Neuron (in vitro differentiated cells): ENCODE results near the gene UBE2J2.

Experiments used
- H2AFZ ChIP-seq: one replicate; pipeline ENCODE4 v1.6.1; 2013; ENCODE audit warnings: low read depth, mild to moderate bottlenecking, inconsistent platforms, low read length, moderate library complexity
- H3K27me3 ChIP-seq: one replicate; pipeline ENCODE4 v1.6.1; 2013; ENCODE audit warnings: low read length; ENCODE audit not compliant: insufficient read depth
- H3K36me3 ChIP-seq: one replicate; pipeline ENCODE4 v1.6.1; 2013; ENCODE audit warnings: low read length; ENCODE audit not compliant: insufficient read depth
- H3K4me1 ChIP-seq: one replicate; pipeline ENCODE4 v1.6.1; 2013; ENCODE audit warnings: low read length; ENCODE audit not compliant: insufficient read depth
- H3K4me3 ChIP-seq: 2 replicates; pipeline ENCODE4 v1.5.1; 2013; ENCODE audit warnings: mild to moderate bottlenecking, low read length, moderate library complexity
- H3K9me3 ChIP-seq: one replicate; pipeline ENCODE4 v1.6.1; 2013; ENCODE audit warnings: low read length

The UBE2J2 gene

DNA sequence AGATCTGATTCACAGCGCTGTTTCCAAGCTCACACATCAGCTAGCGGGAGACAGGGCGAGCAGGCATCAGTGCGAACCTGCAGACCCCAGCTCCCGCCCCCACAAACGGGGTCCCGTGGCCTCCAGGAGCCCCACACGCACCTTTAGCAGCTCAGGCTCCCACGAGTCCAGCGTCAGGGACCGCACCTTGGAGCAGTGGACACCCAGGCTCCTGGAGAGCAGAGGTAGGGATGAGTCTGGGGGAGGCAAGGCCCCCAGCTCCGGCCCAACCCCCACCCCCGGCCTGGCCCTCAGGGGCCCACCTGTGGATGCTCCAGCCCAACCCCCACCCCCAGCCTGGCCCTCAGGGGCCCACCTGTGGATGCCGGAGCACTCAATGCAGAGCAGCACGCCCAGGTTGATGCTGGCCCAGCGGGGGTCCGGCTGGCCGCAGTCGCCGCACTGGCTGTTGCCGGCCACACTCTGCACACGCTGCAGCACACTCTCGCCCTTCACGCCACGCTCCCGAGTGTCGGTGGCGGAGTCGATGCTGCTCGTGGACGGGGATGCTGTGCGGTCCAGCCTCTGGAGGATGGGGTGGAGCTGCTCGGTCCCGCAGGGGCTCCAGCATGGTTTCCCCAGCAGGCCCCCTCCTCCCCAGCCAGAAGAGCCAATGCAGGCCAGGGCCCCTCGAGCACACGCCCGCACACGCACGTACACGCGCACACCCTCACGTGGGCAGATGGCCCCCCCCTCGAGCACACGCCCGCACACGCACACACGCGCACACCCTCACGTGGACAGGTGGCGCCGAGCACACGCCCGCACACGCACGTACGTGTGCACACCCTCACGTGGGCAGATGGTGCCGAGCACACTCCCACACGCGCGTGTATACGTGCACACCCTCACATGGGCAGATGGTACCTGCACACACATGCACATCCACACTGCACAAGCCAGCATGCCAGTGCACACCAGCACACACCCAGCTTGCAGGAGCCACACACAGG is 22.7 kb upstream of the UBE2J2 start:
- Histone ChIP-seq H3K9me3 (no peaks in the 10 kb centered on the region), H2AFZ (no peak overlapping the region), H3K4me1 (peaks cover 3% of the 10 kb centered on the region), H3K4me3 (no peak overlapping the region), H3K36me3 (peaks cover 37% of the 10 kb centered on the region), H3K27me3 (no peaks in the 10 kb centered on the region)

DNA sequence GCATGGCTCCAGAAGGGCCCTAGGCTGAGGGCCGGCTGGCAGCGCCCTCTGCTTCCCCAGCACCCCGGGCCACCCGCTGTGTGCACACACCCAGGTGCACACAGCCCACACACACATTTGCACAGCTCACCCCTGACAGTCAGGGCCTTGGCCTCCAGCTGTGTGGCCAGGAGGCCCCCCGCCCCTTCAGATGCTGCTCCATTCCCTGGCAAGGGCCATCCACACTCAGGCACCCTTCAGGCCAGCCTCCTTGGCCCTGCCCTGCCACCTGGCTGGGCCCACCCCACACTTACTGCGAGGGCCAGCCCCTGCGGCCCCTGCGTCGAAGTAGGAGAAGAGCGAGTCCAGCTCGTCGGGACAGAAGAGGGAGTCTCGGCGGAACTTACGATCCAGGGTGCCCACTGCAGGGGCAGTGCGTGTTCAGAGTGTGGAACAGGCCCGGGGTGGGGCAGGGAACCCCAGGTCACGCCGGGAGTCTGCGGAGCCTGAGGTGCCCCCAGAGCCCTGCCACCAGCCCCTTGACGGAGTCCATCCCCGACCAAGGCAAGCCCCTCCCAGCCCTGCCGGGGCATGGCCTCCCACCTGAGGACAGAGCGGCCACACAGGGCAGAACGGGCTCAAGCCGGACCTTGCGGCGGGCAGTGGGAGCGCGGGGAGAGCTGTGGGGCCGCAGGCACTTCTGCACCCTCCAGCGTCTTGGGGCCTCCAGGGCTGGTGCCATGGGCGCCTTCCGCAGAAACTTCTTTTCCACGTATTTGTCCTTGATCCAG is 21.7 kb upstream of the UBE2J2 start:
- H3K27me3 ChIP-seq = no peaks in the 10 kb centered on the region
- H3K4me3 ChIP-seq = no peak overlapping the region
- H3K4me1 ChIP-seq = peaks cover 3% of the 10 kb centered on the region
- peaks cover 37% of the 10 kb centered on the region for H3K36me3 ChIP-seq
- H2AFZ ChIP-seq = no peak overlapping the region
- no peaks in the 10 kb centered on the region for H3K9me3 ChIP-seq

DNA sequence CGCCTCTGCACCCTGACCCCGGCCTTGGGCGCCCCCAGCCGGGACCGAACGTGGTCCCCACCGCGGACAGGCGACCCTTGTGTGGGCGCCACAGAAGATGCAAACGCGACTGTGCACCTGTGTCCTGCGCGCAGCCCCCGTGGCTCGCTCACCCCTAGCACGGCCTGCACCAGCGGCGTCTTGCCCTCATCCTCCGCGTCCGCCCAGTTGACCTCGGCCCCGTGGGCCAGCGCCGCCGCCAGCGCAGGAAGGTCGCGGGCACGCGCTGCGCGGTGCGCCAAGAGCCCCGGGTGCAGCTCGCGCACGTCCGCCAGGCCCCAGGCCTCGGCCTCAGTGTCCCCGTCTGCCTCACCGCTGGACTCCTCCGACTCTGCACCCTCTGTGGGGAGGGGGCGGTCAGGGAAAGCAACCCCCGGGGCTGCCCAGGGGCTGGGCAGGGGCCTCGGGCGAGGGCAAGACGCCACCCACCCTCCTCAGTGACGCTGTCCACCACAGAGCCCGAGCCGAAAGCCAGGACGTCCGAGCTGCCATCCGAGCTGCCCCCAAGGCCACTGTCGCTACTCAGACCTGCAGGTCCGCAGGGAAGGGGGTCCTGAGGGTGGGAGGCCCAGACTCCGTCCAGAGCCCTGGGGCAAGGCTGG is 20.7 kb upstream of the UBE2J2 start:
- no peak overlapping the region for H3K4me3 ChIP-seq
- no peaks in the 10 kb centered on the region for H3K9me3 ChIP-seq

DNA sequence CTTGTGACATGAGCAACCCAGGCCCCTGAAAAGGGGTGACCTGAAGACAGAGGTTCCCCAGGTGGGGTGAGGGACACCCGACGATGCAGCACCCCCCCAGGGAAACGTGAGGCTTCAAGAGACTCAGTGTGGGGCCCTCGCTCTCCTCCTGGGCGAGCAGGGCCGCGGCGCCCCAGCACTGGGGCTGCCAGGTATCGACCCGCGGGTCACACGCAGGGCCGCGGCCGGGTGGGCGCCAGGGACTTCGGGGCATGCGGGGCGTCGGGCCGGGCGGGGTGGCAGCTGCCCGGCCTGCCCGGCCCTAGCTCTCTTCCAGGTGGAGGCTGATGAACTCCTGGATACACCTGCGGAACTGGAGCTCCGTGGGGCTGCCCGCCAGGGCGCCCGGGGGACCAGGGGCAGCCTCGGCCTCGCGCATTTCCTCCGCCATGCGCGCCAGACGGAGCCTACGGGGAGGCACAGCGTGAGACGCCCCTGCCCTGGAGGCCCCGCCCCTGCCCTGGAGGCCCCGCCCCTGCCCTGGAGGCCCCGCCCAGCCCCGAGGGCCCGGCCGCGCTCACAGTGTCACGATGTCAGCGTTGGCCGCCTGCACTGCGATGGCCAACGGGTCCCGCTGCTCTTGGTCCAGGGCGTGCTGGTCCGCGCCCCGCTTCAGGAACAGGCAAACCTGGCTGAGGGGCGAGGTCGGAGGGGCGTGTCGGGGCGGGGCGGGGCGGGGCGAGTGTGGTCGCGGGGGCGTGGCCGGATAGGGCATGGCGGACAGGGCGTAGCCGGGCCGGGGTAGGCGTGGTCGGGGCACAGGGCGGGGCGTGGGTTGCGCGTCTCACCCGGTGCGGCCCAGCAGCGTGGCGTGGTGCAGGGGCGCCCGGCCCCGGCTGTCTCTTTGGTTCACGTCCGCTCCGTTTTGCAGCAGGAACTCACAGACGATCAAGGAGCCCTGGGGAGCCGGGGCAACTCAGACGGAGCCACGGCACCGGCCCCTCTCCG is 19.9 kb upstream of the UBE2J2 start:
- Histone ChIP-seq H3K27me3 (no peaks in the 10 kb centered on the region), H3K4me1 (peaks cover under 1% of the 10 kb centered on the region), H3K36me3 (peaks cover 35% of the 10 kb centered on the region), H3K4me3 (no peak overlapping the region), H2AFZ (no peak overlapping the region), H3K9me3 (no peaks in the 10 kb centered on the region)

More for the DNA sequence above, 20.7 kb upstream of the UBE2J2 start:
- peaks cover 37% of the 10 kb centered on the region for H3K36me3 ChIP-seq
- no peaks in the 10 kb centered on the region for H3K27me3 ChIP-seq
- peaks cover 3% of the 10 kb centered on the region for H3K4me1 ChIP-seq
- H2AFZ ChIP-seq = no peak overlapping the region

DNA sequence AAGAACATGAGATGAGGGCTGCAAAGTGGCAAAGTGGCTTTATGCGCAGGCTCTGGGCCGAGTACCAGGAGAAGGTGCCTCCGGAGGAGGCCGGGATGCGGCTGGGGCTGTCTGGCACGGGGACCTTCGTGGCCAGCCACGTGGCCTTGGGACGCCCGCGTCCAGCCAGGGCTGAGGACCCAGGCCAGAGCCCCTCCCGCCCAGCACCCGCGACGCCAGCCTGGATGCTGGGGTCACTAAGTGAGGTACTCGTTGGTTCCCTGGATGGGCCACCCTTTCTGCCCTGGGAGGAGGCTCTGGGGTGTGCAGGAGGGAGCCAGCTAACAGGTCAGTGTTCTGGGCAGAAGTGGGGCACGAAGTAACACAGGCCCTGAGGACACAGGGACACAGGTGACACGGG is 19.2 kb upstream of the UBE2J2 start:
- H3K36me3 ChIP-seq = peaks cover 32% of the 10 kb centered on the region
- no peaks in the 10 kb centered on the region for H3K9me3 ChIP-seq
- H3K4me3 ChIP-seq = no peak overlapping the region
- no peaks in the 10 kb centered on the region for H3K4me1 ChIP-seq
- H3K27me3 ChIP-seq = no peaks in the 10 kb centered on the region
- H2AFZ ChIP-seq = no peak overlapping the region

DNA sequence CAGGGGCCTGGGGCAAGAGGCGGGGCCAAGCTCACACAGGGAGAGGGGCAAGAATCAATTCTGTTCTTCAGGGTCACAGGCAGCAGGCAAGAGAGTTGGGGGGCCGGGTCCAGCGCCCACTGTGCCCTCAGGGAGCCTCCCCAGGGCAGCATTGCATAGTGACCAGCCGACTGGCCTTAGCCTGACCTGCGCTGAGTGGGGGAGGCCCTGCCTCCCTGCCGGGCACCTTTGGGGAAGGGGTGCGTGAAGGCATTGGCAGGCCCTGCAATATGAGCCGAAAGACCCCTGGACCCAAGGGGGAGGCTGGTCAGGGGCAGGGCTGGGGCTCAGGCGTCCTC is 18.8 kb upstream of the UBE2J2 start:
- Histone ChIP-seq H3K4me1 (no peaks in the 10 kb centered on the region), H2AFZ (no peak overlapping the region), H3K27me3 (no peaks in the 10 kb centered on the region), H3K4me3 (no peak overlapping the region), H3K36me3 (peaks cover 28% of the 10 kb centered on the region), H3K9me3 (no peaks in the 10 kb centered on the region)

DNA sequence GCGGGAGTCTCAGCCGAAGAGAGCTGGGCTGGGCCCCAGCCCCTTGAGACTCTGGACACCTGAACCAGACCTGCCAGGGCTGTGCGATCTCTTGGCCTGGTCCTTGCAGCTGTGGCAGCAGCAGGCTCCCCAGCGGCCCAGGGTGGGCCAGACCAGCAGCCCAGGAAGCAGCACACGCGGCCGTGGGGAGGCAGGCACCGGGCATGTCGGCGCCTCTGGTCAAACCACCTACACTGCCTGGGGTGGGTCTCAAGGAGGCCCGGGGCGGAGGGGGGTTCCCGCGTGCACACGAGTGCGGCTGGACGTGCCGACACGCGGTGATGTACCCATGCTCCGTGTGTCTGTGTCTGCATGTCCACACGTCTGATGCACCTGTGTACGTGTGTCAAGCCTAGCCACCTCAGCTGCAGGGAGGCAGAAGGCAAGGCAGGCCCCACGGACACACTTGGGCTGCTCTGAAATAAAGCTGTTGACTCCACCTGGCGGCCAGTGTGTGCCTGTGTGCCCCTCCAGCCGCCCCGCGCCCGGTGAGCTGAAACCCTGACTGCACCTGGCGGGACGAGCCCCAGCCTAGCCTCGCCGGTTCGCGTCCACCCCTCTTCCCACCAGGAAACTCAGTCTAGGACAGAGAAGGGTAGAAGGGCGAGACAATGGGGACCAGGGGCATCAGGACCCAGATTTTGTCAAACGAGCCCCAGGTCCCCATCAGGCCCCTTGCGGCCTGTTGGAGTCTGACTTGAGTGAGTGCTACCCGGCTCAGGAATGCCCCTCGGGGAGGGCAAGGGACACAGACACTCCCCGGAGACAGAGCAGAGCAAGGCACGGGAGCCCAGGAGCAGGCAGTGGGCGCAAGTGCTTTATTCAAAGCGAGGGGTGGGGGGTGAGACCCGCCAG is 18.1 kb upstream of the UBE2J2 start:
- Histone ChIP-seq H3K9me3 (no peaks in the 10 kb centered on the region), H3K27me3 (no peaks in the 10 kb centered on the region), H2AFZ (no peak overlapping the region), H3K36me3 (peaks cover 27% of the 10 kb centered on the region), H3K4me1 (no peaks in the 10 kb centered on the region), H3K4me3 (no peak overlapping the region)

DNA sequence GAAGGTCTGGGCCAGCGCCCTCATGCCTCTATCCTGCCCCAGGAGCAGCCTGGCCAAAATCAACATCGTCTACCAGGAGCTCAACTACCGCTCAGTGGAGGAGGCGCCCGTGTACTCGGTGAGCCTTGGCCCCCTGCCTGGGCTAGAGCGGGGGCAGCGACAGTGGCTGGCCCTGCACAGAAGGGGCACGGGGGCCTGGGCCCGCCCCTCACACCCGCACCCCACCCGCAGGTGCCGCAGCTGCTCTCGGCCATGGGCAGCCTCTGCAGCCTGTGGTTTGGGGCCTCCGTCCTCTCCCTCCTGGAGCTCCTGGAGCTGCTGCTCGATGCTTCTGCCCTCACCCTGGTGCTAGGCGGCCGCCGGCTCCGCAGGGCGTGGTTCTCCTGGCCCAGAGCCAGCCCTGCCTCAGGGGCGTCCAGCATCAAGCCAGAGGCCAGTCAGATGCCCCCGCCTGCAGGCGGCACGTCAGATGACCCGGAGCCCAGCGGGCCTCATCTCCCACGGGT is 17.4 kb upstream of the UBE2J2 start:
- Histone ChIP-seq H3K4me1 (no peaks in the 10 kb centered on the region), H3K4me3 (no peak overlapping the region), H3K27me3 (no peaks in the 10 kb centered on the region), H3K9me3 (no peaks in the 10 kb centered on the region), H2AFZ (no peak overlapping the region), H3K36me3 (peaks cover 22% of the 10 kb centered on the region)

DNA sequence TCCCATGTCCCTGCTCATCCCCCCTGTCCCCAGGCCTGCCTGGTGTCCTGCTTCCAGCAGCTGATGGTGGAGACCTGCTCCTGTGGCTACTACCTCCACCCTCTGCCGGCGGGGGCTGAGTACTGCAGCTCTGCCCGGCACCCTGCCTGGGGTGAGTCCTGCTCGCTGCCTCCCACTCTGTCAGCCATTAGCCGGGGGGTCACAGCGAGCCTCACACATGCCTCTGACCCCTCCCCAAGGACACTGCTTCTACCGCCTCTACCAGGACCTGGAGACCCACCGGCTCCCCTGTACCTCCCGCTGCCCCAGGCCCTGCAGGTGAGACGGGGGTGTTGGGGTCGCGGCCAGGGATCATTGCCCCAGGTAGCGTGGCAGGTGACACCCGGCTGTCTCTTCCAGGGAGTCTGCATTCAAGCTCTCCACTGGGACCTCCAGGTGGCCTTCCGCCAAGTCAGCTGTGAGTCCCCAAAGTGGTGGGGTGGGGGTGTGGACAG is 16.6 kb upstream of the UBE2J2 start:
- Histone ChIP-seq H3K27me3 (no peaks in the 10 kb centered on the region), H3K4me3 (no peak overlapping the region), H3K36me3 (peaks cover 15% of the 10 kb centered on the region), H2AFZ (no peak overlapping the region), H3K9me3 (no peaks in the 10 kb centered on the region), H3K4me1 (no peaks in the 10 kb centered on the region)

DNA sequence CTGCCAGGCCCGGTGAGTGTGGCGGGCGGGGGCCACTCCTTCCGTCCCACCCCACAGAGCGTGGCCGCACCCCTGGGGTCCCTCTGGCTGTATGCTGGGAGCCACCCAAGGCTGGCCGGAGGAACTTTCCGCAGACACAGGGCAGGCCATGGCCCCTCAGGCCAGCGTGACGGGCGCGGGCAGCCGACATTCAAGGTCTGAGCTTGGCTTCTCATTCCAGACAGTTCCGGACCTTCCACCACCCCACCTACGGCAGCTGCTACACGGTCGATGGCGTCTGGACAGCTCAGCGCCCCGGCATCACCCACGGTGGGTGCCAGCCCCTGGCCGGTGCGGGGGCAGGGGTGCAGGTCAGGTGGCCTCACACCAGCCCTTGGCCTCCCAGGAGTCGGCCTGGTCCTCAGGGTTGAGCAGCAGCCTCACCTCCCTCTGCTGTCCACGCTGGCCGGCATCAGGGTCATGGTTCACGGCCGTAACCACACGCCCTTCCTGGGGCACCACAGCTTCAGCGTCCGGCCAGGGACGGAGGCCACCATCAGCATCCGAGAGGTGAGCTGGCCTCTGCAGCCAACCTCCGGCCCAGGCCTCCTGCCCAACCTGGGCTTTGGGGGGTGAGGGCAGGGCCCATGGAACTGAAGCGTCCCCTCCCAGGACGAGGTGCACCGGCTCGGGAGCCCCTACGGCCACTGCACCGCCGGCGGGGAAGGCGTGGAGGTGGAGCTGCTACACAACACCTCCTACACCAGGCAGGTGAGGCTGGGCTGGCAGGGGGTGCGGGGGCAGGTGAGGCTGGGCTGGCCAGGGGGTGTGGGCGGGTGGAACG is 13.8 kb upstream of the UBE2J2 start:
- no peak overlapping the region for H2AFZ ChIP-seq
- H3K36me3 ChIP-seq = no peaks in the 10 kb centered on the region
- H3K9me3 ChIP-seq = no peaks in the 10 kb centered on the region
- H3K4me1 ChIP-seq = no peaks in the 10 kb centered on the region
- H3K27me3 ChIP-seq = no peaks in the 10 kb centered on the region
- no peak overlapping the region for H3K4me3 ChIP-seq
